Measurements from ENCODE around the gene CAMK2G.

CAMK2G gene

GRCh38 chr10:73859784-73860491, 14.4 kb downstream of the CAMK2G start:
- Histone ChIP-seq H3K4me3 (peak overlapping the region; percentile 18), H3K27ac (peak overlapping the region; percentile 60 to 87)
- no peak for DNase-seq (ENCODE audit: low spot score)
- no peak for TF ChIP-seq CTCF (IDR thresholded peaks at IDR 0.05)

- DNase-seq (ENCODE audit: low spot score): no peak
- no peak for TF ChIP-seq CTCF (IDR thresholded peaks at IDR 0.05)
- Histone ChIP-seq H3K27ac (peak overlapping the region; percentile 60 to 87), H3K4me3 (peak overlapping the region; percentile 18)
Observed at GRCh38 chr10:73859428-73859783, 14.9 kb downstream of the CAMK2G start.

- Histone ChIP-seq H3K27ac (peak overlapping the region; percentile 60 to 66), H3K4me3 (no peak overlapping the region)
- no peak for TF ChIP-seq CTCF (IDR thresholded peaks at IDR 0.05)
- no peak for DNase-seq (ENCODE audit: low spot score)
Observed at GRCh38 chr10:73858750-73859427, 15.5 kb downstream of the CAMK2G start.

- no peak for TF ChIP-seq CTCF (IDR thresholded peaks at IDR 0.05)
- DNase-seq (ENCODE audit: low spot score): no peak
- Histone ChIP-seq H3K4me3 (no peak overlapping the region), H3K27ac (peak overlapping the region; percentile 60 to 66)
Observed at GRCh38 chr10:73858013-73858708, 16.2 kb downstream of the CAMK2G start.

- no peak for DNase-seq (ENCODE audit: low spot score)
- TF ChIP-seq CTCF (IDR thresholded peaks at IDR 0.05): no peak
- Histone ChIP-seq H3K4me3 (peak overlapping the region; percentile 7), H3K27ac (peak overlapping the region; percentile 60 to 66)
Observed at GRCh38 chr10:73857446-73857845, 16.9 kb downstream of the CAMK2G start.

- peak overlapping the region; percentile 60 to 66 for H3K27ac ChIP-seq
- no peak for DNase-seq (ENCODE audit: low spot score)
- no peak for TF ChIP-seq CTCF (IDR thresholded peaks at IDR 0.05)
- no peak overlapping the region for H3K4me3 ChIP-seq
Observed at GRCh38 chr10:73856261-73856660, 18.1 kb downstream of the CAMK2G start.

Measured in coronary artery (tissue), 2 donors.